Peyer's patch (tissue), 4 donors: ENCODE measurements around the gene CNTN5. TPM values are rescaled to one million over a fixed set of nuclear protein-coding genes. Genes with fewer than 3 reads are reported as not detected.

Experiments
- DNase-seq, 3 donors: peaks; one replicate each; pipeline ENCODE4 v3.0.0-alpha.2; 2017 to 2019
- H3K27ac ChIP-seq, 4 donors: fragments of 200-600 bp; sonication (generic); one replicate each; pipeline ENCODE4 v1.5.1; 2016 to 2019
- H3K27me3 ChIP-seq, 2 donors: fragments of 200-600 bp; sonication (generic); one replicate each; pipeline ENCODE4 v1.5.1; 2019
- H3K36me3 ChIP-seq, 3 donors: fragments of 200-600 bp; sonication (generic); one replicate each; pipeline ENCODE4 v1.5.1; 2016 to 2019
- H3K4me1 ChIP-seq, 4 donors: fragments of 200-600 bp; sonication (generic); one replicate each; pipeline ENCODE4 v1.5.1; 2016 to 2019
- H3K4me3 ChIP-seq, 4 donors: fragments of 200-600 bp; sonication (generic); 1 replicate in 3 of 4; 2 replicates in 1 of 4; pipeline ENCODE4 v1.5.1; 2016 to 2019; ENCODE audit warnings: mild to moderate bottlenecking in 1 of 4
- H3K9me3 ChIP-seq, 4 donors: fragments of 200-600 bp; sonication (generic); one replicate each; pipeline ENCODE4 v1.5.1; 2016 to 2019; ENCODE audit warnings: mild to moderate bottlenecking in 1 of 4
- POLR2A ChIP-seq, 2 donors: fragments of 450-650 bp; IDR thresholded peaks; one replicate each; pipeline ENCODE4 v1.5.1; 2017; ENCODE audit warnings: antibody characterized with exemption in 2 of 2, mild to moderate bottlenecking in 2 of 2, moderate library complexity in 2 of 2
- total RNA-seq, 4 donors: library from RNA; depleted of rRNA; stranded (reverse); fragments of >200 nt; gene quantifications; one replicate each; pipeline ENCODE4 v1.1.0, GENCODE V29; 2016
- TF ChIP-seq, protein P1 (sequence below), 6 experiments: fragments of 450-650 bp in 4 of 6; fragments of 200-600 bp in 2 of 6; sonication (generic) in 1 of 6; IDR thresholded peaks; one replicate each; pipeline ENCODE4 v1.5.1; 2017 to 2019; ENCODE audit warnings: antibody characterized with exemption in 6 of 6, mild to moderate bottlenecking in 3 of 6, moderate library complexity in 1 of 6

The CNTN5 gene
- total RNA-seq, 4 donors from 2014 or later: not detected

DNA sequence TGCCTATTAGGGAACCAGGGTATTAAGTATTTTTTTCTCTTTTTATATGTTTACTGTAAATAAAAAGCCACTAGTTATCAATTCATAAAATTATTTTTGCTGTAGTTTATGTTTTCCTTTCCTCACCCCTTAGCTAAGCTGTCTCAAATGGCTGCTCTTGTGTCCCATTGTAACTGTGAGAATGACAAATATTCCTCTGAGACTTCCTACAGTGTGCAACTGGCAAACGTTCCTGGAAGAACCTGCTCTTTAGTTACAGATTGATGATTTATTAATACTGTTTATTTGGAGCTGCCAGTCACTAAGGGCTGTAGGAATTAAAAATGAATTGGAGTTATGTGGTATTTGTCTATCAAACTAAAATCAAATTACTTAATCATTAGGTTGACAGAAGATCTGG is 990.9 kb downstream of the CNTN5 start:
- Histone ChIP-seq H3K4me3 (no peak overlapping the region), H3K27me3 (no peaks in the 10 kb centered on the region), H3K9me3 (no peaks in the 10 kb centered on the region), H3K27ac (no peak overlapping the region), H3K4me1 (no peaks in the 10 kb centered on the region), H3K36me3 (no peaks in the 10 kb centered on the region)
- TF ChIP-seq, protein P1, sequence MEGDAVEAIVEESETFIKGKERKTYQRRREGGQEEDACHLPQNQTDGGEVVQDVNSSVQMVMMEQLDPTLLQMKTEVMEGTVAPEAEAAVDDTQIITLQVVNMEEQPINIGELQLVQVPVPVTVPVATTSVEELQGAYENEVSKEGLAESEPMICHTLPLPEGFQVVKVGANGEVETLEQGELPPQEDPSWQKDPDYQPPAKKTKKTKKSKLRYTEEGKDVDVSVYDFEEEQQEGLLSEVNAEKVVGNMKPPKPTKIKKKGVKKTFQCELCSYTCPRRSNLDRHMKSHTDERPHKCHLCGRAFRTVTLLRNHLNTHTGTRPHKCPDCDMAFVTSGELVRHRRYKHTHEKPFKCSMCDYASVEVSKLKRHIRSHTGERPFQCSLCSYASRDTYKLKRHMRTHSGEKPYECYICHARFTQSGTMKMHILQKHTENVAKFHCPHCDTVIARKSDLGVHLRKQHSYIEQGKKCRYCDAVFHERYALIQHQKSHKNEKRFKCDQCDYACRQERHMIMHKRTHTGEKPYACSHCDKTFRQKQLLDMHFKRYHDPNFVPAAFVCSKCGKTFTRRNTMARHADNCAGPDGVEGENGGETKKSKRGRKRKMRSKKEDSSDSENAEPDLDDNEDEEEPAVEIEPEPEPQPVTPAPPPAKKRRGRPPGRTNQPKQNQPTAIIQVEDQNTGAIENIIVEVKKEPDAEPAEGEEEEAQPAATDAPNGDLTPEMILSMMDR (IDR thresholded peaks at IDR 0.05): no peak
- no peak for DNase-seq

DNA sequence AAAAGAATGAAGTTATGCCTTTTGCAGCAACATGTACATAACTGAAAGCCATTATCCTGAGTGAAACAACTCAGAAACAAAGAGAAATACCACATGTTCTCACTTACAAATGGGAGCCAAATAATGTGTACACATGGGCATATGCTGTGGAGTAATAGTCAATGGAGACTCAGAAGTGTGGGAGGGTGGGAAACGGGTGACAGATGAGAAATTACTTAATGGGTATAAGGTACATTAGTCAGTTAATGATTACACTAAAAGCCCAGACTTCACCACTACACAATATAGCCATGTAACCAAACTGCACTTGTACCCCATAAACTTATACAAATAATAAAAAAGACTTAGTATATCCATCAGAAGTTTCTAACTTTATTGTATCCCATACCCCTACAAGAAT is 992.3 kb downstream of the CNTN5 start:
- Histone ChIP-seq H3K4me3 (no peak overlapping the region), H3K9me3 (no peaks in the 10 kb centered on the region), H3K4me1 (no peaks in the 10 kb centered on the region), H3K27ac (no peak overlapping the region), H3K36me3 (no peaks in the 10 kb centered on the region), H3K27me3 (no peaks in the 10 kb centered on the region)
- DNase-seq: no peak
- TF ChIP-seq, protein P1 (IDR thresholded peaks at IDR 0.05): no peak
- no peak for TF ChIP-seq POLR2A (IDR thresholded peaks at IDR 0.05)

DNA sequence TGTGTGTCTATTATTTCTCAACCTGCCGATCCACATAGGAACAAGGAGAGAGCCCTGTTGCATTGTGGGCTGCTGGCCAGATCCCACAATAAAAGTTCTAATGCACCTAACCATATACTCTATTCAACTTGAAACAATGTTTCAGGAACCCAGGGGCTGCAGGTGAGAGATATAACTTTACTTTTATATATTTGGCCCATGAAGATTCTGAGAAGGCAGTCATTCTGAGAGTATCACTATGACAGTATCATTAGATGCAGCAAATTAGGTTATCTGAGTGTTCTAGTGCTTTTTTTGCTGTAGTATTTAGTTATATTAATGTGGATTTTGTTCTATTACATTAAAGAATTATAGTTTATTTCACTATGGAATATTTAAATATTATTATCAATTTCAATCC is 1011.2 kb downstream of the CNTN5 start:
- Histone ChIP-seq H3K4me1 (no peaks in the 10 kb centered on the region), H3K36me3 (no peaks in the 10 kb centered on the region)

DNA sequence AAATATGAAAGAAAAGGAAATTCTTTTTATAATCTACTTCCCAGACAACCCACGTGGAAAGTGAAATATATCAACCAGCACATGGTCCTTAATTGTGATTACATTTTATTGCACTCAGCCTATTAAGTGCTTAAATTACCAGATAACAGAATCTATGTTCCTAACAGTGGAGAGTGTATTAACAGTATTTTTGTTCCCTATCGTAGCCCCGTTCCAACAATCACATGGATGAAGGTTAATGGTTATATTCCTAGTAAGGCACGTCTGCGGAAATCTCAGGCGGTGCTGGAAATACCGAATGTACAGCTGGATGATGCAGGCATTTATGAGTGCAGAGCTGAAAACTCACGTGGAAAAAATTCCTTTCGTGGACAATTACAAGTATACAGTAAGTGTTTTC is 1040.3 kb downstream of the CNTN5 start:
- H3K27ac ChIP-seq: no peak overlapping the region
- no peaks in the 10 kb centered on the region for H3K27me3 ChIP-seq
- no peaks in the 10 kb centered on the region for H3K4me1 ChIP-seq
- H3K36me3 ChIP-seq: no peaks in the 10 kb centered on the region
- no peak for DNase-seq
- H3K9me3 ChIP-seq: no peaks in the 10 kb centered on the region
- H3K4me3 ChIP-seq: no peak overlapping the region
- no peak for TF ChIP-seq POLR2A (IDR thresholded peaks at IDR 0.05)
- TF ChIP-seq, protein P1 (IDR thresholded peaks at IDR 0.05): no peak

More for the DNA sequence above, 1011.2 kb downstream of the CNTN5 start:
- Histone ChIP-seq H3K27me3 (no peaks in the 10 kb centered on the region), H3K27ac (no peak overlapping the region), H3K9me3 (no peaks in the 10 kb centered on the region), H3K4me3 (no peak overlapping the region)
- DNase-seq: no peak
- TF ChIP-seq, protein P1 (IDR thresholded peaks at IDR 0.05): no peak
- no peak for TF ChIP-seq POLR2A (IDR thresholded peaks at IDR 0.05)

DNA sequence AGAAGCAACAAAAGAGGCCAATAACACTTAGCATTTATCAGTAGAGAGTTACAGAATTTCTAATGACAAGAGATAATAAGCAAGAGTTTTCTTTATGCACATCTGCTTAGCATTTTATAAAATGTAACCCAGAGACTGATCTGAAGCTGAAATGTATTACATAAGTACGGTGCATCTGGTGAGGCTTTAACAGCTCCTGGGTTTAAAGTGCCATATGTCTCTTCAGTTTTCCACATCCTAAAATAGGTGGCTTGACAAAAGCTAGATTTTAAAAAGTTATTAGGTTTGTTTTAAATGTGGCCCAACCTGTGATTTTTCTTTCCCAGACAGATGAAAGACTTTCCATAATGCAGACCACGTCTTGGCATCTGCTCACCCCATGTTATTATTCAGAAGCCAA is 1045.7 kb downstream of the CNTN5 start:
- TF ChIP-seq, protein P1 (IDR thresholded peaks at IDR 0.05): no peak
- no peak for TF ChIP-seq POLR2A (IDR thresholded peaks at IDR 0.05)
- no peaks in the 10 kb centered on the region for H3K4me1 ChIP-seq
- DNase-seq: no peak
- no peaks in the 10 kb centered on the region for H3K36me3 ChIP-seq
- no peak overlapping the region for H3K27ac ChIP-seq
- H3K27me3 ChIP-seq: no peaks in the 10 kb centered on the region
- H3K4me3 ChIP-seq: no peak overlapping the region
- no peaks in the 10 kb centered on the region for H3K9me3 ChIP-seq

DNA sequence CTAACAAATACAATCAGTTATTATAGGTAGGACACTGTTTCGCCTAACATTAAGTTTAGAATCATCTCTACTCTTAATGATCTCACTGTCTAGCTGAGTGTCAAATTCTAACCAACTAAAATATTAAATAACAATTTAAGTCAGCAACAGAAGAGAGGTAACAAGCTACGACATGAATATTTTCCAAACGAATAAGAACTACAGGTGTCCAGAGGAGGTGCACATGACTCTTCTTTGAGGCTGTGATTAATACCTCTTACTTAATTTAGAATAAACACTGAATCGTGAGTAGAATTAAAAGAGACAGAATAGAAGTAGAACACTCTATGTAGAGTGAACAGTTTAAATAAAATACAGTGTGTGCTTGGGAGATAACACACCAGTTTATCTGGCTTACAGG is 1047.4 kb downstream of the CNTN5 start:
- TF ChIP-seq, protein P1 (IDR thresholded peaks at IDR 0.05): no peak
- TF ChIP-seq POLR2A (IDR thresholded peaks at IDR 0.05): no peak
- no peaks in the 10 kb centered on the region for H3K4me1 ChIP-seq
- H3K9me3 ChIP-seq: no peaks in the 10 kb centered on the region
- no peak overlapping the region for H3K27ac ChIP-seq
- DNase-seq: no peak
- H3K27me3 ChIP-seq: no peaks in the 10 kb centered on the region
- H3K36me3 ChIP-seq: no peaks in the 10 kb centered on the region
- H3K4me3 ChIP-seq: no peak overlapping the region
